IMR-90 (cell line): Measurements from ENCODE around the gene WDR3. TPM values are rescaled to one million over a fixed set of nuclear protein-coding genes. Genes with fewer than 3 reads are reported as not detected.

Source experiments
- ATAC-seq: fragments of 200-7000 bp; cut with Tn5 transposase; 2 replicates; pipeline ENCODE4 v1.9.1; 2020; ENCODE audit warnings: low read depth, mild to moderate bottlenecking, moderate library complexity
- BruUV-seq: library from RNA; stranded (reverse); fragments of 400-500 nt; replicated peaks from 2 replicates; lab custom pipeline; 2021; lab: Mats Ljungman, UMichigan
- CTCF ChIA-PET: fragments of 300-600 bp; formaldehyde crosslinking; extraction: SDS; loops from one replicate; lab custom pipeline; 2021; ENCODE audit warnings: antibody characterized with exemption; lab: Yijun Ruan, JAX
- POLR2A ChIA-PET: fragments of 300-600 bp; sonication (Branson Sonifier 250); formaldehyde crosslinking; loops from one replicate; lab custom pipeline; 2022; ENCODE audit warnings: antibody characterized with exemption; ENCODE audit not compliant: unreplicated experiment; lab: Charles Lee
- DNase-seq: peaks from one replicate; pipeline ENCODE4 v3.0.0; 2013
- H2AFZ ChIP-seq: replicated peaks from 2 replicates; pipeline ENCODE3; 2013; ENCODE audit warnings: low read length, mild to moderate bottlenecking; ENCODE audit not compliant: poor library complexity
- H2AK5ac ChIP-seq: 2 replicates; pipeline ENCODE4 v1.6.1; 2013; ENCODE audit warnings: low read depth, low read length, inconsistent platforms
- H2AK9ac ChIP-seq: replicated peaks from 2 replicates; pipeline ENCODE3; 2013; ENCODE audit warnings: mild to moderate bottlenecking, low read depth, low read length, moderate library complexity; ENCODE audit not compliant: poor library complexity
- H2BK120ac ChIP-seq: 2 replicates; pipeline ENCODE4 v1.6.1; 2013; ENCODE audit warnings: low read depth, low read length, inconsistent platforms
- H2BK15ac ChIP-seq: 3 replicates; pipeline ENCODE4 v1.6.1; 2013; ENCODE audit warnings: low read depth, low read length, inconsistent platforms
- H2BK20ac ChIP-seq: 2 replicates; pipeline ENCODE4 v1.6.1; 2013; ENCODE audit warnings: low read depth, mild to moderate bottlenecking, inconsistent platforms, low read length, moderate library complexity
- H2BK5ac ChIP-seq: 2 replicates; pipeline ENCODE4 v1.6.1; 2013; ENCODE audit warnings: mild to moderate bottlenecking, low read depth, low read length, inconsistent platforms; ENCODE audit not compliant: poor library complexity, severe bottlenecking
- H3K14ac ChIP-seq: replicated peaks from 2 replicates; pipeline ENCODE4 v1.6.1; 2013; ENCODE audit warnings: low read depth, low read length, inconsistent platforms
- H3K18ac ChIP-seq: 2 replicates; pipeline ENCODE4 v1.6.1; 2013; ENCODE audit warnings: low read depth, low read length, control low read depth
- H3K23ac ChIP-seq: 2 replicates; pipeline ENCODE4 v1.6.1; 2013; ENCODE audit warnings: low read depth, low read length, inconsistent platforms
- H3K27ac ChIP-seq: 2 replicates; pipeline ENCODE4 v1.5.1; 2013; ENCODE audit warnings: mild to moderate bottlenecking, control low read depth, low read length; ENCODE audit not compliant: insufficient read depth
- H3K27me3 ChIP-seq: 2 replicates; pipeline ENCODE4 v1.6.1; 2013; ENCODE audit warnings: low read length; ENCODE audit not compliant: control insufficient read depth, insufficient read depth
- H3K36me3 ChIP-seq: 2 replicates; pipeline ENCODE4 v1.6.1; 2013; ENCODE audit warnings: low read length, mixed read lengths; ENCODE audit not compliant: control insufficient read depth, insufficient read depth
- H3K4ac ChIP-seq: 2 replicates; pipeline ENCODE4 v1.6.1; 2013; ENCODE audit warnings: low read depth, low read length, inconsistent platforms
- H3K4me1 ChIP-seq: 2 replicates; pipeline ENCODE4 v1.6.1; 2013; ENCODE audit warnings: low read length, mixed read lengths; ENCODE audit not compliant: control insufficient read depth, insufficient read depth
- H3K4me2 ChIP-seq: 2 replicates; pipeline ENCODE4 v1.6.1; 2013; ENCODE audit warnings: low read depth, mild to moderate bottlenecking, control low read depth, low read length, moderate library complexity
- H3K4me3 ChIP-seq: 2 replicates; pipeline ENCODE4 v1.5.1; 2013; ENCODE audit warnings: low read depth, mild to moderate bottlenecking, control low read depth, low read length, moderate library complexity; ENCODE audit not compliant: insufficient read depth
- H3K56ac ChIP-seq: 2 replicates; pipeline ENCODE4 v1.6.1; 2013; ENCODE audit warnings: low read length, inconsistent platforms; ENCODE audit not compliant: insufficient read depth; ENCODE audit errors: extremely low read depth
- H3K79me1 ChIP-seq, 2 experiments: 2 replicates each; pipeline ENCODE4 v1.6.1; 2013; ENCODE audit warnings: low read length in 2 of 2, inconsistent platforms in 1 of 2, low read depth in 1 of 2
- H3K9ac ChIP-seq: 2 replicates; pipeline ENCODE4 v1.6.1; 2013; ENCODE audit warnings: low read depth, low read length, control low read depth
- H3K9me1 ChIP-seq: 2 replicates; pipeline ENCODE4 v1.6.1; 2013; ENCODE audit warnings: low read length, inconsistent platforms; ENCODE audit not compliant: insufficient read depth
- H3K9me3 ChIP-seq: 2 replicates; pipeline ENCODE4 v1.6.1; 2013; ENCODE audit warnings: low read length; ENCODE audit not compliant: control insufficient read depth, insufficient read depth
- H4K20me1 ChIP-seq: 2 replicates; pipeline ENCODE4 v1.6.1; 2013; ENCODE audit warnings: low read length, inconsistent platforms; ENCODE audit not compliant: insufficient read depth
- H4K5ac ChIP-seq: 2 replicates; pipeline ENCODE4 v1.6.1; 2013; ENCODE audit warnings: mild to moderate bottlenecking, low read depth, low read length, control low read depth
- H4K8ac ChIP-seq, 2 experiments: 2 replicates each; pipeline ENCODE4 v1.6.1; 2013; ENCODE audit warnings: low read depth in 2 of 2, low read length in 2 of 2, control low read depth in 1 of 2, inconsistent platforms in 1 of 2
- H4K91ac ChIP-seq: 2 replicates; pipeline ENCODE4 v1.6.1; 2013; ENCODE audit warnings: low read depth, low read length, inconsistent platforms; ENCODE audit not compliant: insufficient read depth
- BHLHE40 ChIP-seq: fragments of 150-350 bp; IDR thresholded peaks from 2 replicates; pipeline ENCODE4 v1.6.1; 2016; ENCODE audit warnings: mild to moderate bottlenecking, low read depth, low read length
- CEBPB ChIP-seq: IDR thresholded peaks from 2 replicates; pipeline ENCODE4 v1.6.1; 2012; ENCODE audit warnings: low read depth, low read length, improper control_type of control experiment
- CHD1 ChIP-seq: IDR thresholded peaks from 2 replicates; pipeline ENCODE4 v1.6.1; 2012; ENCODE audit warnings: low read depth, low read length, improper control_type of control experiment
- FOS ChIP-seq: fragments of 150-350 bp; IDR thresholded peaks from 2 replicates; pipeline ENCODE4 v1.6.1; 2016; ENCODE audit warnings: low read depth, low read length
- MAFK ChIP-seq: IDR thresholded peaks from 2 replicates; pipeline ENCODE4 v1.6.1; 2012; ENCODE audit warnings: low read depth, low read length, improper control_type of control experiment
- MAZ ChIP-seq: IDR thresholded peaks from 2 replicates; pipeline ENCODE4 v1.6.1; 2012; ENCODE audit warnings: low read depth, mild to moderate bottlenecking, low read length, improper control_type of control experiment, moderate library complexity, borderline replicate concordance
- MXI1 ChIP-seq: IDR thresholded peaks from 2 replicates; pipeline ENCODE4 v1.6.1; 2012; ENCODE audit warnings: low read depth, mild to moderate bottlenecking, low read length, moderate library complexity, borderline replicate concordance
- NFE2L2 ChIP-seq: fragments of 150-350 bp; IDR thresholded peaks from 2 replicates; pipeline ENCODE4 v1.6.1; 2016; ENCODE audit warnings: low read depth, mild to moderate bottlenecking, low read length
- POLR2A ChIP-seq: IDR thresholded peaks from 2 replicates; pipeline ENCODE4 v1.6.1; 2012; ENCODE audit warnings: mild to moderate bottlenecking, low read depth, low read length
- RAD21 ChIP-seq: IDR thresholded peaks from 2 replicates; pipeline ENCODE4 v1.6.1; 2012; ENCODE audit warnings: low read length, improper control_type of control experiment
- RCOR1 ChIP-seq: IDR thresholded peaks from 2 replicates; pipeline ENCODE4 v1.6.1; 2012; ENCODE audit warnings: mild to moderate bottlenecking, low read length, improper control_type of control experiment; ENCODE audit not compliant: insufficient replicate concordance
- RFX5 ChIP-seq: IDR thresholded peaks from 2 replicates; pipeline ENCODE4 v1.8.0; 2012; ENCODE audit warnings: low read depth, mild to moderate bottlenecking, low read length, moderate library complexity
- SMC3 ChIP-seq: fragments of 150-350 bp; IDR thresholded peaks from 2 replicates; pipeline ENCODE4 v1.6.1; 2016; ENCODE audit warnings: low read depth, mild to moderate bottlenecking, antibody characterized with exemption, low read length, moderate library complexity
- USF2 ChIP-seq: fragments of 150-350 bp; IDR thresholded peaks from 2 replicates; pipeline ENCODE4 v1.6.1; 2017; ENCODE audit warnings: mild to moderate bottlenecking, antibody characterized with exemption, low read length, low read depth
- WGBS, 2 experiments: methylation state at CpG; one replicate each; pipeline versions ENCODE4 v1.1.5 to v1.1.7; 2013; ENCODE audit warnings: missing lambda C conversion rate in 2 of 2; ENCODE audit not compliant: insufficient read length in 1 of 2; ENCODE audit errors: extremely low coverage in 2 of 2; 5-methylcytosine and 5-hydroxymethylcytosine counted together
- dilution Hi-C: fragments of 300-500 bp; cut with HindIII; formaldehyde crosslinking; loops from one replicate; pipeline ENCODE4 v1.14.3; 2018; ENCODE audit warnings: low sequenced_read_pairs; ENCODE audit not compliant: unreplicated experiment
- in situ Hi-C: fragments of 300-500 bp; cut with MboI; formaldehyde crosslinking; loops from 3 replicates; pipeline ENCODE4 v1.14.3; 2019; ENCODE audit warnings: low sequenced_read_pairs, inconsistent platforms, mixed read lengths
- intact Hi-C: fragments of 100-400 bp; cut with micrococcal nuclease; formaldehyde crosslinking; loops from 2 replicates; pipeline ENCODE4 v1.10.0; 2022
- polyA plus RNA-seq, 3 experiments: library from polyadenylated mRNA; depleted of rRNA; stranded (reverse); fragments of >200 nt; gene quantifications; 2 replicates each; pipeline ENCODE4 v1.2.3, GENCODE V29; 2012; ENCODE audit warnings: low replicate concordance in 1 of 3
- total RNA-seq: library from RNA; depleted of rRNA; stranded (reverse); fragments of >200 nt; gene quantifications from 2 replicates; pipeline ENCODE4 v1.2.3, GENCODE V29; 2012
- TF ChIP-seq, protein P1 (sequence below): conservative IDR thresholded peaks from 2 replicates; pipeline ENCODE4 v1.5.1; 2012; ENCODE audit warnings: mild to moderate bottlenecking, low read depth, low read length, improper control_type of control experiment
- TF ChIP-seq, protein P2 (sequence below): fragments of 150-350 bp; IDR thresholded peaks from 2 replicates; pipeline ENCODE4 v1.6.1; 2016; ENCODE audit warnings: low read depth, mild to moderate bottlenecking, low read length, moderate library complexity, borderline replicate concordance

Gene WDR3
- total and polyA plus RNA-seq, 2 of the 4 experiments (the other 2 are of a cell fraction) = 16.7 to 88.5 TPM

GRCh38 chr1:117902944-117903343 is 26.6 kb upstream of the WDR3 start:
- Histone ChIP-seq H3K23ac (no peak overlapping the region), H2BK20ac (no peak overlapping the region), H3K36me3 (peaks cover 14% of the 10 kb centered on the region), H2BK15ac (no peak overlapping the region), H3K27ac (no peak overlapping the region), H3K4me2 (no peak overlapping the region), H4K20me1 (no peaks in the 10 kb centered on the region), H3K79me1 (peaks cover 2 to 3% of the 10 kb centered on the region in 2 experiments), H2BK120ac (no peak overlapping the region), H4K5ac (no peak overlapping the region), H4K91ac (no peak overlapping the region), H2BK5ac (no peak overlapping the region), H3K56ac (no peak overlapping the region), H3K9me1 (no peaks in the 10 kb centered on the region), H2AFZ (no peak overlapping the region), H2AK5ac (no peak overlapping the region), H3K27me3 (no peaks in the 10 kb centered on the region), H3K4me3 (no peak overlapping the region), H3K4me1 (no peaks in the 10 kb centered on the region), H3K18ac (no peak overlapping the region), H2AK9ac (no peak overlapping the region), H3K9ac (no peak overlapping the region), H4K8ac (no peak overlapping the region), H3K9me3 (no peaks in the 10 kb centered on the region), H3K14ac (no peak overlapping the region), H3K4ac (no peak overlapping the region)
- ChIA-PET CTCF (no interaction called here), POLR2A (no interaction called here)
- in situ Hi-C loops (no loop called here), dilution Hi-C loops (no loop called here), intact Hi-C loops (no loop called here)
- no CpG with 5 or more reads among the region's 4 CpGs for WGBS, 2 experiments
- BruUV-seq = no TSS peak
- TF ChIP-seq MXI1 (no peak), MAFK (no peak), BHLHE40 (no peak), CHD1 (no peak), POLR2A (no peak), MAZ (no peak), USF2 (no peak), FOS (no peak), SMC3 (no peak), RAD21 (no peak), NFE2L2 (no peak), CEBPB (no peak), RFX5 (no peak), RCOR1 (no peak)
- TF ChIP-seq, protein P1, sequence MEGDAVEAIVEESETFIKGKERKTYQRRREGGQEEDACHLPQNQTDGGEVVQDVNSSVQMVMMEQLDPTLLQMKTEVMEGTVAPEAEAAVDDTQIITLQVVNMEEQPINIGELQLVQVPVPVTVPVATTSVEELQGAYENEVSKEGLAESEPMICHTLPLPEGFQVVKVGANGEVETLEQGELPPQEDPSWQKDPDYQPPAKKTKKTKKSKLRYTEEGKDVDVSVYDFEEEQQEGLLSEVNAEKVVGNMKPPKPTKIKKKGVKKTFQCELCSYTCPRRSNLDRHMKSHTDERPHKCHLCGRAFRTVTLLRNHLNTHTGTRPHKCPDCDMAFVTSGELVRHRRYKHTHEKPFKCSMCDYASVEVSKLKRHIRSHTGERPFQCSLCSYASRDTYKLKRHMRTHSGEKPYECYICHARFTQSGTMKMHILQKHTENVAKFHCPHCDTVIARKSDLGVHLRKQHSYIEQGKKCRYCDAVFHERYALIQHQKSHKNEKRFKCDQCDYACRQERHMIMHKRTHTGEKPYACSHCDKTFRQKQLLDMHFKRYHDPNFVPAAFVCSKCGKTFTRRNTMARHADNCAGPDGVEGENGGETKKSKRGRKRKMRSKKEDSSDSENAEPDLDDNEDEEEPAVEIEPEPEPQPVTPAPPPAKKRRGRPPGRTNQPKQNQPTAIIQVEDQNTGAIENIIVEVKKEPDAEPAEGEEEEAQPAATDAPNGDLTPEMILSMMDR = no peak
- TF ChIP-seq, protein P2, sequence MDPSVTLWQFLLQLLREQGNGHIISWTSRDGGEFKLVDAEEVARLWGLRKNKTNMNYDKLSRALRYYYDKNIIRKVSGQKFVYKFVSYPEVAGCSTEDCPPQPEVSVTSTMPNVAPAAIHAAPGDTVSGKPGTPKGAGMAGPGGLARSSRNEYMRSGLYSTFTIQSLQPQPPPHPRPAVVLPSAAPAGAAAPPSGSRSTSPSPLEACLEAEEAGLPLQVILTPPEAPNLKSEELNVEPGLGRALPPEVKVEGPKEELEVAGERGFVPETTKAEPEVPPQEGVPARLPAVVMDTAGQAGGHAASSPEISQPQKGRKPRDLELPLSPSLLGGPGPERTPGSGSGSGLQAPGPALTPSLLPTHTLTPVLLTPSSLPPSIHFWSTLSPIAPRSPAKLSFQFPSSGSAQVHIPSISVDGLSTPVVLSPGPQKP = no peak
- DNase-seq (no peak), ATAC-seq (no peak)
